Measurements from ENCODE around the gene ZC3H7A.

The ZC3H7A gene

GRCh38 chr16:11843206-11843605, 46.1 kb upstream of the ZC3H7A start:
- TF ChIP-seq EZH2phosphoT487 (IDR thresholded peaks at IDR 0.05; ENCODE audit: borderline replicate concordance) (no peak), CTCF (conservative IDR thresholded peaks at IDR 0.05; ENCODE audit: low read length) (no peak)
- H3K27me3 ChIP-seq (ENCODE audit: insufficient read depth, low read length, poor library complexity, severe bottlenecking): no peaks in the 10 kb centered on the region
- no peaks in the 10 kb centered on the region for H3K4me1 ChIP-seq (ENCODE audit: insufficient read depth, low read length, poor library complexity, severe bottlenecking)
- H4K20me1 ChIP-seq (ENCODE audit: insufficient read depth, low read length, poor library complexity, severe bottlenecking): peaks cover 6% of the 10 kb centered on the region
- no peak overlapping the region for H3K4me3 ChIP-seq (ENCODE audit: low read length, poor library complexity, severe bottlenecking)
- H3K9ac ChIP-seq (ENCODE audit: low read depth, low read length, poor library complexity, severe bottlenecking): no peak overlapping the region
- no peaks in the 10 kb centered on the region for H3K9me3 ChIP-seq (ENCODE audit: insufficient read depth, low read depth, low read length)
- H3K4me2 ChIP-seq (ENCODE audit: low read depth, low read length, poor library complexity, severe bottlenecking): no peak overlapping the region
- H3F3A ChIP-seq (ENCODE audit: low read depth): no peaks in the 10 kb centered on the region
- H3K79me2 ChIP-seq (ENCODE audit: insufficient read depth, low read length): peaks cover 13% of the 10 kb centered on the region; the same call in 1 of the 2 replicates
- no peak overlapping the region for H2AFZ ChIP-seq (ENCODE audit: low read length)
- H3K9me2 ChIP-seq (replicated peaks; ENCODE audit: low read depth, low read length): no peaks in the 10 kb centered on the region
- H3K36me3 ChIP-seq (ENCODE audit: insufficient read depth, low read length): peaks cover 69% of the 10 kb centered on the region; the same call in 1 of the 2 replicates

DNA sequence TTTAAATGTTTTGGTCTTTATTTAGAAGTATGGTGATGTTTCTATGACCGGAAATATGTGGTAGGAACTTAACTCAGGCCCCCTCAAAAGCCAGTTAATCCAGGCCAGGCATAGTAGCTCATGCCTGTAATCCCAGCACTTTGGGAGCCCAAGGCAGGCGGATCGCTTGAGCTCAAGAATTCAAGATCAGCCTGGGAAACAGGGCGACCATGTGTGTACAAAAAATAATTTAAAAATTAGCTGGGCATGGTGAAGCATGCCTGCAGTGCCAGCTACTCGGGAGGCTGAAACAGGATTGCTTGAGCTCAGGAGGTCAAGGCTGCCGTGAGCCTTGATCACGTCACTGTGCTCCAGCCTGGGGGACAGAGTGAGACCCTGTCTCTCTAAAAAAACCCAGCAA, 44.0 kb upstream of the ZC3H7A start:
- H3K4me2 ChIP-seq (ENCODE audit: low read depth, low read length, poor library complexity, severe bottlenecking): no peak overlapping the region
- no peaks in the 10 kb centered on the region for H3K27me3 ChIP-seq (ENCODE audit: insufficient read depth, low read length, poor library complexity, severe bottlenecking)
- H3F3A ChIP-seq (ENCODE audit: low read depth): no peaks in the 10 kb centered on the region
- peaks cover 67% of the 10 kb centered on the region; the same call in 1 of the 2 replicates for H3K36me3 ChIP-seq (ENCODE audit: insufficient read depth, low read length)
- H3K9me2 ChIP-seq (replicated peaks; ENCODE audit: low read depth, low read length): no peaks in the 10 kb centered on the region
- H3K9ac ChIP-seq (ENCODE audit: low read depth, low read length, poor library complexity, severe bottlenecking): no peak overlapping the region
- no peaks in the 10 kb centered on the region for H3K9me3 ChIP-seq (ENCODE audit: insufficient read depth, low read depth, low read length)
- H3K79me2 ChIP-seq (ENCODE audit: insufficient read depth, low read length): no peaks in the 10 kb centered on the region
- TF ChIP-seq CTCF (conservative IDR thresholded peaks at IDR 0.05; ENCODE audit: low read length) (no peak), EZH2phosphoT487 (IDR thresholded peaks at IDR 0.05; ENCODE audit: borderline replicate concordance) (no peak)
- no peak overlapping the region for H3K4me3 ChIP-seq (ENCODE audit: low read length, poor library complexity, severe bottlenecking)
- no peaks in the 10 kb centered on the region for H4K20me1 ChIP-seq (ENCODE audit: insufficient read depth, low read length, poor library complexity, severe bottlenecking)
- H3K4me1 ChIP-seq (ENCODE audit: insufficient read depth, low read length, poor library complexity, severe bottlenecking): no peaks in the 10 kb centered on the region
- no peak overlapping the region for H2AFZ ChIP-seq (ENCODE audit: low read length)

GRCh38 chr16:11836650-11837244, 39.7 kb upstream of the ZC3H7A start:
- Histone ChIP-seq H3K9me2 (replicated peaks; ENCODE audit: low read depth, low read length) (no peaks in the 10 kb centered on the region), H3K9me3 (ENCODE audit: insufficient read depth, low read depth, low read length) (no peaks in the 10 kb centered on the region), H3F3A (ENCODE audit: low read depth) (no peaks in the 10 kb centered on the region), H2AFZ (ENCODE audit: low read length) (no peak overlapping the region), H3K9ac (ENCODE audit: low read depth, low read length, poor library complexity, severe bottlenecking) (no peak overlapping the region), H3K27me3 (ENCODE audit: insufficient read depth, low read length, poor library complexity, severe bottlenecking) (no peaks in the 10 kb centered on the region), H3K4me1 (ENCODE audit: insufficient read depth, low read length, poor library complexity, severe bottlenecking) (no peaks in the 10 kb centered on the region), H4K20me1 (ENCODE audit: insufficient read depth, low read length, poor library complexity, severe bottlenecking) (no peaks in the 10 kb centered on the region), H3K4me2 (ENCODE audit: low read depth, low read length, poor library complexity, severe bottlenecking) (no peak overlapping the region), H3K36me3 (ENCODE audit: insufficient read depth, low read length) (peaks cover 42% of the 10 kb centered on the region; the same call in 1 of the 2 replicates), H3K79me2 (ENCODE audit: insufficient read depth, low read length) (no peaks in the 10 kb centered on the region), H3K4me3 (ENCODE audit: low read length, poor library complexity, severe bottlenecking) (no peak overlapping the region)
- no peak for TF ChIP-seq EZH2phosphoT487 (IDR thresholded peaks at IDR 0.05; ENCODE audit: borderline replicate concordance)
- TF ChIP-seq CTCF (conservative IDR thresholded peaks at IDR 0.05; ENCODE audit: low read length): no peak

All from Loucy (cell line).